HepG2 (cell line): ENCODE data around the gene ZNF211. TPM values are rescaled to one million over a fixed set of nuclear protein-coding genes. Genes with fewer than 3 reads are reported as not detected.
A peak's percentile ranks its signal among the peaks of the same experiment; 100 is the strongest.

Source experiments
- ERF ChIP-seq: IDR thresholded peaks from 2 replicates; pipeline ENCODE4 v1.6.1; 2018; ENCODE audit warnings: missing biosample characterization, missing genetic modification reagents
- ETS1 ChIP-seq: sonication (generic); formaldehyde crosslinking; IDR thresholded peaks from 2 replicates; pipeline ENCODE4 v1.4.0; 2020; ENCODE audit warnings: missing genetic modification reagents
- ETV6 ChIP-seq: sonication (generic); formaldehyde crosslinking; conservative IDR thresholded peaks from 2 replicates; pipeline ENCODE4 v1.4.0; 2020; ENCODE audit warnings: missing genetic modification reagents
- FOXO4 ChIP-seq: sonication (generic); formaldehyde crosslinking; conservative IDR thresholded peaks from 2 replicates; pipeline ENCODE4 v1.8.1; 2023; ENCODE audit warnings: missing genetic modification reagents
- HOXA3 ChIP-seq: sonication (generic); formaldehyde crosslinking; IDR thresholded peaks from 2 replicates; pipeline ENCODE4 v1.5.0; 2020; ENCODE audit warnings: missing genetic modification reagents
- KIAA2018 ChIP-seq: sonication (generic); formaldehyde crosslinking; IDR thresholded peaks from 2 replicates; pipeline ENCODE4 v1.5.0; 2020; ENCODE audit warnings: mild to moderate bottlenecking, missing genetic modification reagents, borderline replicate concordance
- MAFG ChIP-seq: sonication (generic); formaldehyde crosslinking; IDR thresholded peaks from 2 replicates; pipeline ENCODE4 v1.5.1; 2020; ENCODE audit warnings: mild to moderate bottlenecking, missing genetic modification reagents
- MATR3 ChIP-seq: sonication (generic); formaldehyde crosslinking; IDR thresholded peaks from 2 replicates; pipeline ENCODE4 v1.4.0; 2020; ENCODE audit warnings: missing genetic modification reagents
- MZF1 ChIP-seq: sonication (generic); formaldehyde crosslinking; IDR thresholded peaks from 2 replicates; pipeline ENCODE4 v1.8.1; 2023; ENCODE audit warnings: mild to moderate bottlenecking, missing genetic modification reagents, borderline replicate concordance
- NFKBIZ ChIP-seq: IDR thresholded peaks from 2 replicates; pipeline ENCODE4 v1.6.1; 2018; ENCODE audit warnings: missing genetic modification reagents, missing compliant biosample characterization
- PHB2 ChIP-seq: fragments of 450-650 bp; IDR thresholded peaks from 2 replicates; pipeline ENCODE4 v1.6.1; 2018; ENCODE audit not compliant: partially characterized antibody
- SMYD3 ChIP-seq: sonication (generic); formaldehyde crosslinking; IDR thresholded peaks from 2 replicates; pipeline ENCODE4 v1.8.1; 2023; ENCODE audit warnings: mild to moderate bottlenecking, missing genetic modification reagents
- TARDBP ChIP-seq: sonication (generic); formaldehyde crosslinking; IDR thresholded peaks from 2 replicates; pipeline ENCODE4 v1.8.0; 2022; ENCODE audit warnings: mild to moderate bottlenecking, missing genetic modification reagents
- TFDP2 ChIP-seq: sonication (generic); formaldehyde crosslinking; IDR thresholded peaks from 2 replicates; pipeline ENCODE4 v1.4.0; 2020; ENCODE audit warnings: missing genetic modification reagents
- ZBTB8A ChIP-seq: sonication (generic); formaldehyde crosslinking; IDR thresholded peaks from 2 replicates; pipeline ENCODE4 v1.4.0; 2020; ENCODE audit warnings: mild to moderate bottlenecking, low read depth, missing genetic modification reagents, borderline replicate concordance
- ZFP62 ChIP-seq: sonication (generic); formaldehyde crosslinking; IDR thresholded peaks from 2 replicates; pipeline ENCODE4 v1.4.0; 2020; ENCODE audit warnings: missing genetic modification reagents
- ZNF20 ChIP-seq: sonication (generic); formaldehyde crosslinking; IDR thresholded peaks from 2 replicates; pipeline ENCODE4 v1.4.0; 2020; ENCODE audit warnings: mild to moderate bottlenecking, moderate library complexity, missing genetic modification reagents
- ZNF292 ChIP-seq: sonication (generic); formaldehyde crosslinking; IDR thresholded peaks from 2 replicates; pipeline ENCODE4 v1.8.1; 2022; ENCODE audit warnings: mild to moderate bottlenecking, low read depth, missing genetic modification reagents, borderline replicate concordance
- polyA plus RNA-seq, 8 experiments: library from polyadenylated mRNA; depleted of rRNA in 3 of 8; stranded (reverse) in 7 of 8; unstranded in 1 of 8; fragments of >200 nt; fragmentation: Illumina TruSeq in 4 of 8; extraction: Trizol in 4 of 8; gene quantifications; 2 replicates each; pipeline versions ENCODE4 v1.2.1 to v1.2.3, GENCODE V29; 2011 to 2016; ENCODE audit warnings: low read depth in 4 of 8, missing spikeins in 1 of 8, mixed read lengths in 1 of 8; ENCODE audit not compliant: insufficient read depth in 1 of 8
- total RNA-seq, 5 experiments: library from RNA; depleted of rRNA; stranded (reverse); fragments of >200 nt; fragmentation: Illumina TruSeq; extraction: Trizol; gene quantifications; 2 replicates each; pipeline ENCODE4 v1.2.3, GENCODE V29; 2016; ENCODE audit warnings: low read depth in 1 of 5

The ZNF211 gene
- total and polyA plus RNA-seq, 2 of the 13 experiments (the other 11 are each of a cell fraction or from before 2014, with no cell fraction given), result 9.9 to 11.2 TPM

GRCh38 chr19:57632987-57633831, at the start of gene ZNF211 (continued):
- TF ChIP-seq KIAA2018 (CRISPR knock-in tag), result no peak
- TF ChIP-seq TFDP2 (CRISPR knock-in tag), result peak; percentile 62; the same call in 1 of the 2 replicates
- no peak for TF ChIP-seq ZNF20 (CRISPR knock-in tag)
- TF ChIP-seq MATR3 (CRISPR knock-in tag), result no peak
- TF ChIP-seq MAFG (CRISPR knock-in tag), result no peak
- no peak for TF ChIP-seq ZBTB8A (CRISPR knock-in tag)
- TF ChIP-seq ZNF292, result peak; percentile 61; the same call in 1 of the 2 replicates
- TF ChIP-seq ZFP62, result no peak
- peak; percentile 79; the same call in 1 of the 2 replicates for TF ChIP-seq HOXA3 (CRISPR knock-in tag)
- TF ChIP-seq NFKBIZ, result no peak
- TF ChIP-seq TARDBP, result peak; percentile 65; the same call in 1 of the 2 replicates
- TF ChIP-seq ERF, result peak; percentile 70; the same call in 1 of the 2 replicates
- TF ChIP-seq MZF1 (CRISPR knock-in tag), result no peak
- no peak for TF ChIP-seq FOXO4
- TF ChIP-seq SMYD3 (CRISPR knock-in tag), result no peak
- no peak for TF ChIP-seq PHB2
- no peak for TF ChIP-seq ETV6 (CRISPR knock-in tag)
- no peak for TF ChIP-seq ETS1
